Activated CD4-positive, alpha-beta memory T cell treated with anti-CD3 and anti-CD28 coated beads, Interleukin-2, amount 10 ng/mL, durations not matched to agents 7 days and 5 days (primary cell): ENCODE data around the gene TLE6. TPM values are rescaled to one million over a fixed set of nuclear protein-coding genes. Genes with fewer than 3 reads are reported as not detected.

Source experiments
- CTCF ChIA-PET: fragments of 350-600 bp; sonication (Branson Sonifier 250); formaldehyde crosslinking; loops from one replicate; lab custom pipeline; 2021; ENCODE audit warnings: antibody characterized with exemption, inconsistent platforms; lab: Charles Lee
- POLR2A ChIA-PET: fragments of 350-600 bp; sonication (Branson Sonifier 250); formaldehyde crosslinking; loops from one replicate; lab custom pipeline; 2021; ENCODE audit warnings: antibody characterized with exemption; lab: Charles Lee
- DNase-seq: peaks from one replicate; pipeline ENCODE4 v3.0.0-alpha.2; 2020
- H3K27ac Mint-ChIP-seq: one replicate; pipeline ENCODE4 v1.8.0; 2021; ENCODE audit warnings: mild to moderate bottlenecking, mixed read lengths
- H3K27me3 Mint-ChIP-seq: one replicate; pipeline ENCODE4 v1.8.0; 2021; ENCODE audit warnings: mixed read lengths
- H3K36me3 Mint-ChIP-seq: one replicate; pipeline ENCODE4 v1.8.0; 2021; ENCODE audit warnings: low read depth, mixed read lengths
- H3K4me1 Mint-ChIP-seq: one replicate; pipeline ENCODE4 v1.8.0; 2021; ENCODE audit warnings: mixed read lengths
- H3K4me3 Mint-ChIP-seq: one replicate; pipeline ENCODE4 v1.8.0; 2021; ENCODE audit warnings: mild to moderate bottlenecking, mixed read lengths
- H3K9me3 Mint-ChIP-seq: one replicate; pipeline ENCODE4 v1.8.0; 2021; ENCODE audit warnings: mixed read lengths
- total RNA-seq, 2 experiments: library from RNA; stranded (reverse); gene quantifications; one replicate each; pipeline ENCODE4 v1.2.3, GENCODE V29; 2021

TLE6 gene
- total RNA-seq, 2 experiments from 2014 or later = 1.1 to 2.0 TPM

GRCh38 chr19:3038214-3038613 lies 60.9 kb downstream of the TLE6 start:
- H3K36me3 Mint-ChIP-seq = no peaks in the 10 kb centered on the region
- H3K9me3 Mint-ChIP-seq = no peaks in the 10 kb centered on the region
- no peak overlapping the region for H3K27ac Mint-ChIP-seq
- ChIA-PET CTCF (interaction anchor here (0.9 to 3.2 kb wide), 4 partner anchors 23 to 88 kb away, joined by 3 to 23 read pairs (median 6); partner anchors contain the start of gene TLE5), POLR2A (interaction anchor here (1.3 to 4.2 kb wide), 2 partner anchors 16 to 22 kb away, joined by 5 to 81 read pairs; partner anchors contain the start of gene TLE5)
- H3K4me3 Mint-ChIP-seq = no peak overlapping the region
- peaks cover 23% of the 10 kb centered on the region for H3K4me1 Mint-ChIP-seq
- peaks cover 12% of the 10 kb centered on the region for H3K27me3 Mint-ChIP-seq
- no peak for DNase-seq

GRCh38 chr19:3039125-3039524 lies 61.8 kb downstream of the TLE6 start:
- no peak for DNase-seq
- ChIA-PET POLR2A (interaction anchor here (1.3 to 2.4 kb wide), 4 partner anchors 13 to 22 kb away, joined by 3 to 6 read pairs (median 4); no protein-coding TSS in a partner anchor), CTCF (interaction anchor here (1.0 kb wide), 1 partner anchor 65 kb away, joined by 5 read pairs; no protein-coding TSS in a partner anchor)
- H3K9me3 Mint-ChIP-seq = no peaks in the 10 kb centered on the region
- no peak overlapping the region for H3K4me3 Mint-ChIP-seq
- peaks cover 23% of the 10 kb centered on the region for H3K4me1 Mint-ChIP-seq
- peaks cover 6% of the 10 kb centered on the region for H3K27me3 Mint-ChIP-seq
- no peaks in the 10 kb centered on the region for H3K36me3 Mint-ChIP-seq
- no peak overlapping the region for H3K27ac Mint-ChIP-seq

GRCh38 chr19:3039641-3040077 lies 62.3 kb downstream of the TLE6 start:
- Mint-ChIP-seq H3K4me1 (peaks cover 18% of the 10 kb centered on the region), H3K9me3 (no peaks in the 10 kb centered on the region), H3K27ac (no peak overlapping the region), H3K4me3 (no peak overlapping the region), H3K27me3 (peaks cover under 1% of the 10 kb centered on the region), H3K36me3 (no peaks in the 10 kb centered on the region)
- CTCF ChIA-PET = interaction anchor here (1.0 kb wide), 1 partner anchor 36 kb away, joined by 3 read pairs; no protein-coding TSS in a partner anchor
- POLR2A ChIA-PET = interaction anchor here (1.3 to 2.4 kb wide), 4 partner anchors 12 to 22 kb away, joined by 3 to 6 read pairs (median 4); no protein-coding TSS in a partner anchor
- DNase-seq = no peak

GRCh38 chr19:3041327-3041726 lies 64.0 kb downstream of the TLE6 start:
- H3K36me3 Mint-ChIP-seq = no peaks in the 10 kb centered on the region
- CTCF ChIA-PET = no interaction called here

GRCh38 chr19:3041761-3042620 lies 64.6 kb downstream of the TLE6 start:
- DNase-seq = no peak
- Mint-ChIP-seq H3K27me3 (no peaks in the 10 kb centered on the region), H3K9me3 (no peaks in the 10 kb centered on the region), H3K4me3 (no peak overlapping the region), H3K27ac (no peak overlapping the region), H3K36me3 (no peaks in the 10 kb centered on the region), H3K4me1 (peaks cover 2% of the 10 kb centered on the region)
- ChIA-PET CTCF (interaction anchor here (0.9 kb wide), 1 partner anchor 79 kb away, joined by 4 read pairs; no protein-coding TSS in a partner anchor), POLR2A (interaction anchor here (1.1 to 3.6 kb wide), 5 partner anchors 10 to 19 kb away, joined by 3 to 25 read pairs (median 6); no protein-coding TSS in a partner anchor)

More at GRCh38 chr19:3041327-3041726, 64.0 kb downstream of the TLE6 start:
- H3K4me3 Mint-ChIP-seq = no peak overlapping the region
- H3K9me3 Mint-ChIP-seq = no peaks in the 10 kb centered on the region
- H3K4me1 Mint-ChIP-seq = peaks cover 5% of the 10 kb centered on the region
- POLR2A ChIA-PET = interaction anchor here (1.1 to 2.4 kb wide), 2 partner anchors 11 to 20 kb away, joined by 3 to 6 read pairs; no protein-coding TSS in a partner anchor
- no peak for DNase-seq
- H3K27me3 Mint-ChIP-seq = no peaks in the 10 kb centered on the region
- H3K27ac Mint-ChIP-seq = no peak overlapping the region

GRCh38 chr19:3042621-3043267 lies 65.4 kb downstream of the TLE6 start:
- peaks cover 4% of the 10 kb centered on the region for H3K27me3 Mint-ChIP-seq
- H3K9me3 Mint-ChIP-seq = no peaks in the 10 kb centered on the region
- H3K4me1 Mint-ChIP-seq = peaks cover 4% of the 10 kb centered on the region
- no peak overlapping the region for H3K4me3 Mint-ChIP-seq
- CTCF ChIA-PET = interaction anchor here (0.7 to 1.2 kb wide), 3 partner anchors 25 to 92 kb away, joined by 4 to 5 read pairs (median 4); no protein-coding TSS in a partner anchor
- no peaks in the 10 kb centered on the region for H3K36me3 Mint-ChIP-seq
- DNase-seq = no peak
- POLR2A ChIA-PET = interaction anchor here (1.1 to 3.6 kb wide), 3 partner anchors 11 to 19 kb away, joined by 6 to 25 read pairs (median 8); no protein-coding TSS in a partner anchor
- H3K27ac Mint-ChIP-seq = no peak overlapping the region

Other genes with a start within 250 kb of the TLE6 start
- gene SLC39A3, start 237.5 kb upstream of the TLE6 start, total RNA-seq = 10 to 100 TPM; 25.4 to 27.4 TPM
- gene SGTA, start 194.3 kb upstream of the TLE6 start, total RNA-seq = 10 to 100 TPM; 38.2 to 42.7 TPM
- 10 to 100 TPM; 80.0 to 85.4 TPM for gene THOP1, start 192.1 kb upstream of the TLE6 start, total RNA-seq
- gene ZNF554, start 157.7 kb upstream of the TLE6 start, total RNA-seq = 1 to 10 TPM; 2.3 to 3.0 TPM
- 1 to 10 TPM; 2.7 to 2.9 TPM for gene ZNF555, start 136.1 kb upstream of the TLE6 start, total RNA-seq
- gene ZNF556, start 110.2 kb upstream of the TLE6 start, total RNA-seq = not detected
- gene ZNF57, start 76.6 kb upstream of the TLE6 start, total RNA-seq = 1 to 10 TPM; 3.1 to 3.7 TPM
- 1 to 10 TPM; 4.0 to 4.2 TPM for gene ZNF77, start 32.6 kb upstream of the TLE6 start, total RNA-seq
- 1 to 10 TPM; 1.3 to 1.4 TPM for gene TLE2, start 51.7 kb downstream of the TLE6 start, total RNA-seq
- 100 to 1,000 TPM; 712 to 724 TPM for gene TLE5, start 84.9 kb downstream of the TLE6 start, total RNA-seq
- under 1 TPM; 0.63 to 0.78 TPM for gene GNA11, start 116.8 kb downstream of the TLE6 start, total RNA-seq
- gene GNA15, start 158.5 kb downstream of the TLE6 start, total RNA-seq = 100 to 1,000 TPM; 140 TPM
- 100 to 1,000 TPM; 275 to 280 TPM for gene S1PR4, start 201.2 kb downstream of the TLE6 start, total RNA-seq
- 10 to 100 TPM; 49.6 to 52.0 TPM for gene NCLN, start 208.4 kb downstream of the TLE6 start, total RNA-seq
- gene CELF5, start 247.1 kb downstream of the TLE6 start, total RNA-seq = under 1 TPM; 0.25 to 0.43 TPM